ENCODE measurements around the gene NCOA1.

- TF ChIP-seq ZBTB8A (tag by site-specific recombination; IDR thresholded peaks at IDR 0.05) = no peak
- TF ChIP-seq, protein P1, sequence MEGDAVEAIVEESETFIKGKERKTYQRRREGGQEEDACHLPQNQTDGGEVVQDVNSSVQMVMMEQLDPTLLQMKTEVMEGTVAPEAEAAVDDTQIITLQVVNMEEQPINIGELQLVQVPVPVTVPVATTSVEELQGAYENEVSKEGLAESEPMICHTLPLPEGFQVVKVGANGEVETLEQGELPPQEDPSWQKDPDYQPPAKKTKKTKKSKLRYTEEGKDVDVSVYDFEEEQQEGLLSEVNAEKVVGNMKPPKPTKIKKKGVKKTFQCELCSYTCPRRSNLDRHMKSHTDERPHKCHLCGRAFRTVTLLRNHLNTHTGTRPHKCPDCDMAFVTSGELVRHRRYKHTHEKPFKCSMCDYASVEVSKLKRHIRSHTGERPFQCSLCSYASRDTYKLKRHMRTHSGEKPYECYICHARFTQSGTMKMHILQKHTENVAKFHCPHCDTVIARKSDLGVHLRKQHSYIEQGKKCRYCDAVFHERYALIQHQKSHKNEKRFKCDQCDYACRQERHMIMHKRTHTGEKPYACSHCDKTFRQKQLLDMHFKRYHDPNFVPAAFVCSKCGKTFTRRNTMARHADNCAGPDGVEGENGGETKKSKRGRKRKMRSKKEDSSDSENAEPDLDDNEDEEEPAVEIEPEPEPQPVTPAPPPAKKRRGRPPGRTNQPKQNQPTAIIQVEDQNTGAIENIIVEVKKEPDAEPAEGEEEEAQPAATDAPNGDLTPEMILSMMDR (tag by site-specific recombination; IDR thresholded peaks at IDR 0.05) = no peak
- no peak for TF ChIP-seq YY1 (tag by site-specific recombination; IDR thresholded peaks at IDR 0.05)
- no peak for TF ChIP-seq ZNF791 (tag by site-specific recombination; IDR thresholded peaks at IDR 0.05)
- no peak for TF ChIP-seq ZNF155 (tag by site-specific recombination; IDR thresholded peaks at IDR 0.05)
- TF ChIP-seq ZNF114 (tag by site-specific recombination; IDR thresholded peaks at IDR 0.05) = no peak
- no peak for TF ChIP-seq ZNF830 (tag by site-specific recombination; IDR thresholded peaks at IDR 0.05; ENCODE audit: low read depth)
- no peak for TF ChIP-seq ZBTB21 (tag by site-specific recombination; IDR thresholded peaks at IDR 0.05)
- no peak for TF ChIP-seq ZNF544 (tag by site-specific recombination; IDR thresholded peaks at IDR 0.05)
- TF ChIP-seq ZNF692 (tag by site-specific recombination; IDR thresholded peaks at IDR 0.05) = no peak
- TF ChIP-seq ZNF280D (tag by site-specific recombination; IDR thresholded peaks at IDR 0.05) = no peak
- no peak for TF ChIP-seq ZBTB17 (tag by site-specific recombination; IDR thresholded peaks at IDR 0.05)
- TF ChIP-seq ZBTB44 (tag by site-specific recombination; IDR thresholded peaks at IDR 0.05) = no peak
Measured at GRCh38 chr2:24509840-24510239, 18.8 kb downstream of the NCOA1 start.
